Liver (tissue), 9 donors: Measurements from ENCODE around the gene ELP4. TPM values are rescaled to one million over a fixed set of nuclear protein-coding genes. Genes with fewer than 3 reads are reported as not detected.

ENCODE experiments used
- DNase-seq: peaks from one replicate; pipeline ENCODE4 v3.0.0-alpha.2; 2017; ENCODE audit warnings: low spot score
- H3K27ac ChIP-seq, 2 donors: one replicate each; pipeline ENCODE4 v1.7.0; 2013; ENCODE audit warnings: inconsistent platforms in 2 of 2, low read length in 2 of 2, control low read depth in 1 of 2, low read depth in 1 of 2, mild to moderate bottlenecking in 1 of 2
- H3K27me3 ChIP-seq, 4 donors: one replicate each; pipeline versions ENCODE4 v1.6.1 to v1.7.0; 2013; ENCODE audit warnings: low read length in 3 of 4, inconsistent platforms in 1 of 4, mild to moderate bottlenecking in 1 of 4, moderate library complexity in 1 of 4; ENCODE audit not compliant: control insufficient read depth in 4 of 4, insufficient read depth in 4 of 4
- H3K36me3 ChIP-seq, 4 donors: one replicate each; pipeline versions ENCODE4 v1.6.1 to v1.7.0; 2013; ENCODE audit warnings: low read length in 3 of 4, mild to moderate bottlenecking in 3 of 4, low read depth in 1 of 4, moderate library complexity in 1 of 4; ENCODE audit not compliant: control insufficient read depth in 4 of 4, insufficient read depth in 3 of 4
- H3K4me1 ChIP-seq, 4 donors: one replicate each; pipeline versions ENCODE4 v1.6.1 to v1.7.0; 2013; ENCODE audit warnings: low read length in 3 of 4, mild to moderate bottlenecking in 3 of 4, moderate library complexity in 1 of 4; ENCODE audit not compliant: control insufficient read depth in 4 of 4, insufficient read depth in 4 of 4
- H3K4me3 ChIP-seq, 3 donors: one replicate each; pipeline versions ENCODE4 v1.6.1 to v1.7.0; 2013; ENCODE audit warnings: low read length in 3 of 3, control low read depth in 1 of 3, low read depth in 1 of 3, mild to moderate bottlenecking in 1 of 3
- H3K9ac ChIP-seq, 2 donors: one replicate each; pipeline ENCODE4 v1.7.0; 2013; ENCODE audit warnings: low read length in 2 of 2, mild to moderate bottlenecking in 2 of 2, moderate library complexity in 2 of 2, control low read depth in 1 of 2, low read depth in 1 of 2
- H3K9me3 ChIP-seq, 4 donors: one replicate each; pipeline versions ENCODE4 v1.6.1 to v1.7.0; 2013; ENCODE audit warnings: low read length in 3 of 4; ENCODE audit not compliant: control insufficient read depth in 4 of 4
- ATF3 ChIP-seq: IDR thresholded peaks from 2 replicates; pipeline ENCODE4 v1.6.1; 2016; ENCODE audit warnings: antibody characterized with exemption
- CTCF ChIP-seq: fragments of 150-350 bp; IDR thresholded peaks from 2 replicates; pipeline ENCODE4 v1.5.1; 2017; ENCODE audit warnings: improper control_type of control experiment, low read depth, low read length; ENCODE audit not compliant: missing input control
- EGR1 ChIP-seq, 2 donors: IDR thresholded peaks; 2 replicates each; pipeline ENCODE4 v1.6.1; 2016 to 2018; ENCODE audit warnings: antibody characterized with exemption in 2 of 2, low read depth in 2 of 2
- FOXA2 ChIP-seq: IDR thresholded peaks from 2 replicates; pipeline ENCODE4 v1.6.1; 2016; ENCODE audit warnings: antibody characterized with exemption
- GABPA ChIP-seq, 2 donors: IDR thresholded peaks in 1 of 2; conservative IDR thresholded peaks in 1 of 2; 2 replicates each; pipeline ENCODE4 v1.6.1; 2016; ENCODE audit warnings: antibody characterized with exemption in 2 of 2, mild to moderate bottlenecking in 1 of 2, moderate library complexity in 1 of 2
- HNF4A ChIP-seq, 2 donors: conservative IDR thresholded peaks; 2 replicates each; pipeline ENCODE4 v1.6.1; 2016; ENCODE audit warnings: antibody characterized with exemption in 2 of 2, mild to moderate bottlenecking in 2 of 2
- HNF4G ChIP-seq: IDR thresholded peaks from 2 replicates; pipeline ENCODE4 v1.6.1; 2016; ENCODE audit warnings: antibody characterized with exemption
- JUND ChIP-seq, 2 donors: IDR thresholded peaks; 2 replicates each; pipeline ENCODE4 v1.6.1; 2016; ENCODE audit warnings: antibody characterized with exemption in 2 of 2
- MAX ChIP-seq: IDR thresholded peaks from 2 replicates; pipeline ENCODE4 v1.6.1; 2016; ENCODE audit warnings: antibody characterized with exemption
- NR2F2 ChIP-seq: IDR thresholded peaks from 2 replicates; pipeline ENCODE4 v1.6.1; 2016; ENCODE audit warnings: antibody characterized with exemption
- RAD21 ChIP-seq, 2 donors: IDR thresholded peaks; 2 replicates each; pipeline ENCODE4 v1.6.1; 2016; ENCODE audit warnings: antibody characterized with exemption in 2 of 2, mild to moderate bottlenecking in 2 of 2
- REST ChIP-seq: IDR thresholded peaks from 2 replicates; pipeline ENCODE4 v1.6.1; 2016; ENCODE audit warnings: antibody characterized with exemption, mild to moderate bottlenecking
- RXRA ChIP-seq, 2 donors: IDR thresholded peaks; 2 replicates each; pipeline ENCODE4 v1.6.1; 2017 to 2018; ENCODE audit warnings: antibody characterized with exemption in 2 of 2, mild to moderate bottlenecking in 1 of 2
- TAF1 ChIP-seq: conservative IDR thresholded peaks from 2 replicates; pipeline ENCODE4 v1.6.1; 2016; ENCODE audit warnings: antibody characterized with exemption, mild to moderate bottlenecking
- YY1 ChIP-seq: IDR thresholded peaks from 2 replicates; pipeline ENCODE4 v1.6.1; 2016; ENCODE audit warnings: antibody characterized with exemption, mild to moderate bottlenecking
- ZBTB33 ChIP-seq: IDR thresholded peaks from 2 replicates; pipeline ENCODE4 v1.6.1; 2016; ENCODE audit warnings: antibody characterized with exemption
- WGBS: extraction: QIAGEN DNeasy Blood & Tissue Kit; methylation state at CpG from one replicate; pipeline ENCODE4 v1.1.7; 2013; 5-methylcytosine and 5-hydroxymethylcytosine counted together
- polyA plus RNA-seq, 2 donors: library from polyadenylated mRNA; stranded (reverse) in 1 of 2; unstranded in 1 of 2; fragments of 200-250 nt in 1 of 2; fragments of >200 nt in 1 of 2; fragmentation: Nextera tagmentation in 1 of 2; extraction: Ambion mirVana in 1 of 2; gene quantifications; one replicate each; pipeline versions ENCODE4 v1.2.1 to v1.2.3, GENCODE V29; 2013 to 2015
- total RNA-seq, 2 donors: library from RNA; depleted of rRNA; stranded (reverse); fragments of >200 nt; gene quantifications; one replicate each; pipeline ENCODE4 v1.2.3, GENCODE V29; 2014
- donor health status: healthy.
- donor health status: healthy.
- donor health status: healthy.
- donor health status: healthy.
- donor health status: healthy.

The ELP4 gene
- total and polyA plus RNA-seq, 4 donors: 6.0 to 18.8 (median 12.5) TPM

- no peak for DNase-seq
- Histone ChIP-seq H3K27ac (no peak overlapping the region), H3K36me3 (no peaks in the 10 kb centered on the region), H3K9me3 (no peaks in the 10 kb centered on the region), H3K9ac (no peak overlapping the region), H3K4me1 (peaks cover 3 to 13% (median 8%) of the 10 kb centered on the region in 4 donors), H3K27me3 (peaks cover 0 to 33% (median 15%) of the 10 kb centered on the region in 4 donors), H3K4me3 (no peak overlapping the region)
- no peak for TF ChIP-seq RAD21 (IDR thresholded peaks at IDR 0.05)
- TF ChIP-seq HNF4G: no peak
- TF ChIP-seq YY1: no peak
- TF ChIP-seq REST: no peak
- no peak for TF ChIP-seq ATF3
- TF ChIP-seq RXRA (IDR thresholded peaks at IDR 0.05): no peak
- no peak for TF ChIP-seq JUND (IDR thresholded peaks at IDR 0.05)
- TF ChIP-seq MAX: no peak
- TF ChIP-seq HNF4A (conservative IDR thresholded peaks at IDR 0.05): no peak
- no peak for TF ChIP-seq GABPA (IDR thresholded peaks at IDR 0.05 in 1 of 2, conservative IDR thresholded peaks at IDR 0.05 in 1 of 2)
- TF ChIP-seq ZBTB33: no peak
- no peak for TF ChIP-seq TAF1
- TF ChIP-seq FOXA2: no peak
- TF ChIP-seq EGR1 (IDR thresholded peaks at IDR 0.05; ENCODE audit: low read depth in 2 of 2): no peak
- no peak for TF ChIP-seq NR2F2
- WGBS: 25% methylated on average over 7 of the region's 7 CpGs
These were observed 318.6 kb downstream of the ELP4 start for GRCh38 chr11:31828217-31828616.

GRCh38 chr11:31830406-31830805 is 320.8 kb downstream of the ELP4 start:
- Histone ChIP-seq H3K9ac (no peak overlapping the region), H3K27me3 (peaks cover 0 to 25% (median 16%) of the 10 kb centered on the region in 4 donors), H3K4me3 (no peak overlapping the region), H3K4me1 (peaks cover 3 to 11% (median 7%) of the 10 kb centered on the region in 4 donors), H3K36me3 (no peaks in the 10 kb centered on the region), H3K27ac (no peak overlapping the region), H3K9me3 (peaks cover 0 to 5% (median 0%) of the 10 kb centered on the region in 4 donors)
- DNase-seq: no peak
- WGBS: 67% methylated on average over 4 of the region's 4 CpGs
- TF ChIP-seq RAD21 (IDR thresholded peaks at IDR 0.05): no peak
- TF ChIP-seq ATF3: no peak
- no peak for TF ChIP-seq CTCF
- no peak for TF ChIP-seq HNF4G
- no peak for TF ChIP-seq TAF1
- no peak for TF ChIP-seq ZBTB33
- TF ChIP-seq EGR1 (IDR thresholded peaks at IDR 0.05; ENCODE audit: low read depth in 2 of 2): no peak
- no peak for TF ChIP-seq YY1
- TF ChIP-seq REST: no peak
- TF ChIP-seq MAX: no peak
- no peak for TF ChIP-seq GABPA (IDR thresholded peaks at IDR 0.05 in 1 of 2, conservative IDR thresholded peaks at IDR 0.05 in 1 of 2)
- TF ChIP-seq HNF4A (conservative IDR thresholded peaks at IDR 0.05): no peak
- TF ChIP-seq RXRA (IDR thresholded peaks at IDR 0.05): no peak
- no peak for TF ChIP-seq FOXA2
